ENCODE measurements around the gene HLA-A. TPM values are rescaled to one million over a fixed set of nuclear protein-coding genes. Genes with fewer than 3 reads are reported as not detected.
"Not testable (repeated sequence)": the region's sequence is repeated elsewhere in the genome, so short reads cannot be mapped to it uniquely, and the experiment has no call there.

Gene HLA-A
- total and polyA plus RNA-seq, 2 donors (not counting 3 experiments of a cell fraction or from before 2014, with no cell fraction given): 294 to 822 TPM

DNA sequence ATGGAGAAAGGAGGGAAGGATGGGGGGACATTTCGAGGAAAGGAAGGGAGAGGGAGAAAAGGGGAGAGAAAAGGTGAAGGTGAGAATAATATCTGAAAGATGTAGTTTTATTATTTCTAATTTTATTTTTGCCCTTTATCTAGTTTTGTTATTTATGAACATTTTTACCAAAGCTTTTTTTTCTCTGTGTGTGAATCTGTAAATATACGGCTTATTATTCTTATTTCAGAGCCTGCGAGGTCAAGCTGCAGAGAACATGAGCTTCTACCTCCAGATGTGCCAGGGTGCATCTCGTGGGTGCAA is 35.0 kb downstream of the HLA-A start:
- H3K27ac ChIP-seq (ENCODE audit: insufficient read depth, low read depth, low read length): peak overlapping the region; percentile 35
- H3K79me2 ChIP-seq (ENCODE audit: control insufficient read depth, insufficient read depth, low read length): no peaks in the 10 kb centered on the region
- FAIRE-seq: no peak
- H3K4me1 ChIP-seq (ENCODE audit: control insufficient read depth, extremely low read depth, insufficient read depth, low read length): peaks cover 12% of the 10 kb centered on the region
- no peaks in the 10 kb centered on the region for H3K9me1 ChIP-seq (replicated peaks; ENCODE audit: control insufficient read depth, extremely low read depth, insufficient read depth, low read length)
- peak overlapping the region in 2 of 3 experiments; percentile 49 to 56 for H3K4me3 ChIP-seq (replicated peaks in 1 of 3; ENCODE audit: insufficient read depth in 1 of 3, low read depth in 1 of 3, low read length in 3 of 3)
- dilution Hi-C loops (cut with MboI; ENCODE audit: extremely low pct_ligation_motif_present, low sequenced_read_pairs) (no loop called here), intact Hi-C loops (cut with micrococcal nuclease) (loop anchor here (1.0 to 2.0 kb wide), 2 partner anchors 35 to 129 kb away; partner anchors contain the start of gene HLA-A)
- no TSS peak for BruUV-seq (replicated peaks)
- TF ChIP-seq JUN (IDR thresholded peaks at IDR 0.05; ENCODE audit: borderline replicate concordance, insufficient read depth, insufficient read length, low read depth): no peak
- TF ChIP-seq POLR2AphosphoS5 (IDR thresholded peaks at IDR 0.05; ENCODE audit: insufficient read depth, low read depth, low read length): no peak
- no peak for TF ChIP-seq FOS (IDR thresholded peaks at IDR 0.05; ENCODE audit: borderline replicate concordance, insufficient read depth, low read length)
- TF ChIP-seq EZH2 (IDR thresholded peaks at IDR 0.05; ENCODE audit: borderline replicate concordance, low read depth, low read length, severe bottlenecking): no peak
- no peak for TF ChIP-seq MAX (IDR thresholded peaks at IDR 0.05; ENCODE audit: insufficient read depth, insufficient read length)
- no peak for TF ChIP-seq CTCF (IDR thresholded peaks at IDR 0.05; ENCODE audit: extremely low read depth in 1 of 2, insufficient read depth in 1 of 2, low read depth in 1 of 2, low read length in 2 of 2)
- TF ChIP-seq GATA2 (IDR thresholded peaks at IDR 0.05; ENCODE audit: insufficient read depth, insufficient read length, low read depth, low read length): no peak
- no peak for TF ChIP-seq MYC (IDR thresholded peaks at IDR 0.05; ENCODE audit: low read depth, low read length)
- no peak for TF ChIP-seq POLR2A (IDR thresholded peaks at IDR 0.05; ENCODE audit: low read depth, low read length)
- ChIA-PET CTCF (interaction anchor here (1.1 to 4.5 kb wide), 3 partner anchors 11 to 129 kb away, joined by 3 to 29 read pairs (median 12); no protein-coding TSS in a partner anchor), POLR2A (no interaction called here)
- no peak for DNase-seq (ENCODE audit: low read depth, low spot score)
- H3K9ac ChIP-seq (replicated peaks; ENCODE audit: extremely low read depth, insufficient read depth, low read length): peak overlapping the region; percentile 73
- no peaks in the 10 kb centered on the region for H4K20me1 ChIP-seq (replicated peaks; ENCODE audit: control insufficient read depth, extremely low read depth, insufficient read depth, low read length)
- no peaks in the 10 kb centered on the region for H3K36me3 ChIP-seq (ENCODE audit: control insufficient read depth in 2 of 2, extremely low read depth in 1 of 2, insufficient read depth in 2 of 2, low read length in 2 of 2)
- peak overlapping the region; percentile 58 for H3K4me2 ChIP-seq (ENCODE audit: insufficient read depth, low read length)
- H2AFZ ChIP-seq (ENCODE audit: low read depth, low read length): peak overlapping the region; percentile 88
- H3K27me3 ChIP-seq (ENCODE audit: control insufficient read depth in 2 of 2, insufficient read depth in 2 of 2, low read length in 2 of 2): peaks cover 10 to 18% of the 10 kb centered on the region in 2 experiments
- no peaks in the 10 kb centered on the region for H3K9me3 ChIP-seq (replicated peaks; ENCODE audit: control insufficient read depth, insufficient read depth, low read length)

- H3K36me3 ChIP-seq (ENCODE audit: control insufficient read depth in 2 of 2, extremely low read depth in 1 of 2, insufficient read depth in 2 of 2, low read length in 2 of 2); H3K9me3 ChIP-seq (replicated peaks; ENCODE audit: control insufficient read depth, insufficient read depth, low read length); BruUV-seq (replicated peaks); dilution Hi-C loops (cut with MboI; ENCODE audit: extremely low pct_ligation_motif_present, low sequenced_read_pairs); DNase-seq (ENCODE audit: low read depth, low spot score); H3K9ac ChIP-seq (replicated peaks; ENCODE audit: extremely low read depth, insufficient read depth, low read length); FAIRE-seq; H3K27ac ChIP-seq (ENCODE audit: insufficient read depth, low read depth, low read length); H4K20me1 ChIP-seq (replicated peaks; ENCODE audit: control insufficient read depth, extremely low read depth, insufficient read depth, low read length); H3K9me1 ChIP-seq (replicated peaks; ENCODE audit: control insufficient read depth, extremely low read depth, insufficient read depth, low read length); H2AFZ ChIP-seq (ENCODE audit: low read depth, low read length); POLR2A ChIA-PET; H3K4me2 ChIP-seq (ENCODE audit: insufficient read depth, low read length); H3K4me3 ChIP-seq (replicated peaks in 1 of 3; ENCODE audit: insufficient read depth in 1 of 3, low read depth in 1 of 3, low read length in 3 of 3); CTCF ChIA-PET; H3K79me2 ChIP-seq (ENCODE audit: control insufficient read depth, insufficient read depth, low read length): not testable (repeated sequence)
- peaks cover 12% of the 10 kb centered on the region for H3K4me1 ChIP-seq (ENCODE audit: control insufficient read depth, extremely low read depth, insufficient read depth, low read length)
- H3K27me3 ChIP-seq (ENCODE audit: control insufficient read depth in 2 of 2, insufficient read depth in 2 of 2, low read length in 2 of 2): peaks cover 6 to 19% of the 10 kb centered on the region in 2 experiments
- intact Hi-C loops (cut with micrococcal nuclease): loop anchor here (10.0 kb wide), 1 partner anchor 155 kb away; the partner anchor contains the start of gene TRIM40
These were observed 37.7 kb downstream of the HLA-A start for GRCh38 chr6:29980013-29980412.
